MCF 10A (cell line): ENCODE data around the gene DYSF. TPM values are rescaled to one million over a fixed set of nuclear protein-coding genes. Genes with fewer than 3 reads are reported as not detected.
A peak's percentile ranks its signal among the peaks of the same experiment; 100 is the strongest.

ENCODE experiments used
- BruUV-seq: library from RNA; stranded (reverse); fragments of 400-500 nt; replicated peaks from 2 replicates; lab custom pipeline; 2021; lab: Mats Ljungman, UMichigan
- CTCF ChIA-PET: fragments of 300-600 bp; sonication (Branson Sonifier 250); formaldehyde crosslinking; extraction: SDS; loops from one replicate; lab custom pipeline; 2021; ENCODE audit warnings: antibody characterized with exemption, inconsistent platforms; lab: Yijun Ruan, JAX
- POLR2A ChIA-PET: fragments of 300-600, 350-650 bp; sonication (Branson Sonifier 250); formaldehyde crosslinking; extraction: SDS; loops from one replicate; lab custom pipeline; 2020; ENCODE audit warnings: antibody characterized with exemption, inconsistent platforms; lab: Yijun Ruan, JAX
- DNase-seq: peaks from one replicate; pipeline ENCODE4 v3.0.0-alpha.2; 2018; ENCODE audit not compliant: unreplicated experiment
- H3K27ac Mint-ChIP-seq: one replicate; pipeline ENCODE4 v1.8.0; 2022; ENCODE audit warnings: mild to moderate bottlenecking, low read depth, mixed read lengths; ENCODE audit not compliant: unreplicated experiment
- H3K27me3 Mint-ChIP-seq: one replicate; pipeline ENCODE4 v1.8.0; 2022; ENCODE audit warnings: mixed read lengths; ENCODE audit not compliant: insufficient read depth, unreplicated experiment
- H3K36me3 Mint-ChIP-seq: one replicate; pipeline ENCODE4 v1.8.0; 2022; ENCODE audit warnings: mild to moderate bottlenecking, moderate library complexity, mixed read lengths; ENCODE audit not compliant: insufficient read depth, unreplicated experiment
- H3K4me1 Mint-ChIP-seq: one replicate; pipeline ENCODE4 v1.8.0; 2022; ENCODE audit warnings: mixed read lengths; ENCODE audit not compliant: insufficient read depth, unreplicated experiment
- H3K4me3 Mint-ChIP-seq: one replicate; pipeline ENCODE4 v1.8.0; 2022; ENCODE audit warnings: mild to moderate bottlenecking, moderate library complexity, mixed read lengths; ENCODE audit not compliant: unreplicated experiment
- H3K9me3 Mint-ChIP-seq: one replicate; pipeline ENCODE4 v1.8.0; 2022; ENCODE audit warnings: mixed read lengths; ENCODE audit not compliant: unreplicated experiment
- intact Hi-C: fragments of 100-400 bp; cut with micrococcal nuclease; formaldehyde crosslinking; loops from 2 replicates; pipeline ENCODE4 v1.14.1; 2022
- total RNA-seq: library from RNA; stranded (reverse); gene quantifications from 2 replicates; pipeline ENCODE4 v1.2.3, GENCODE V29; 2022
- TF ChIP-seq, protein P1 (sequence below): fragments of 200-600 bp; IDR thresholded peaks from one replicate; pipeline ENCODE4 v1.8.0; 2022; ENCODE audit warnings: antibody characterized with exemption, mild to moderate bottlenecking; ENCODE audit not compliant: unreplicated experiment

Gene DYSF
- total RNA-seq, 1 experiment from 2014 or later, result 2.0 TPM

DNA sequence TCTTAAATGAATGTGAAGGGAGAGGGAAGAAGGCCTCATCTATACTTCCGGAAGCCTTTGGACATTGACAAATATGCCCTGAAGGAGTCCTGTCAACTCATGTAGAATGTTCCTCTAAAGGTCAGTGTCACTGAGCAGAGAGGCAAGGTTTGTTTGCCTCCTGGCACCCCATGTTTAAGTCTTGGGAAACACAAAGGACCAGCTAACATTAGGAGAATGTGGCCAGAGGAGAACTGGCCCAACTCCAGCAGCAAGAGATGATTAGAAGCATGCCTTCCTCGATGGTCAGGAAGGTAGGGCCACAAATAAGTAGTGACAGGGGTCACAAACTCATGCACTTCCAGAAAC, 5.7 kb downstream of the DYSF start:
- ChIA-PET CTCF (interaction anchor here (0.6 to 1.8 kb wide), 4 partner anchors 11 to 598 kb away, joined by 3 to 4 read pairs (median 3); no protein-coding TSS in a partner anchor), POLR2A (interaction anchor here (1.0 kb wide), 1 partner anchor 28 kb away, joined by 3 read pairs; no protein-coding TSS in a partner anchor)
- TF ChIP-seq, protein P1, sequence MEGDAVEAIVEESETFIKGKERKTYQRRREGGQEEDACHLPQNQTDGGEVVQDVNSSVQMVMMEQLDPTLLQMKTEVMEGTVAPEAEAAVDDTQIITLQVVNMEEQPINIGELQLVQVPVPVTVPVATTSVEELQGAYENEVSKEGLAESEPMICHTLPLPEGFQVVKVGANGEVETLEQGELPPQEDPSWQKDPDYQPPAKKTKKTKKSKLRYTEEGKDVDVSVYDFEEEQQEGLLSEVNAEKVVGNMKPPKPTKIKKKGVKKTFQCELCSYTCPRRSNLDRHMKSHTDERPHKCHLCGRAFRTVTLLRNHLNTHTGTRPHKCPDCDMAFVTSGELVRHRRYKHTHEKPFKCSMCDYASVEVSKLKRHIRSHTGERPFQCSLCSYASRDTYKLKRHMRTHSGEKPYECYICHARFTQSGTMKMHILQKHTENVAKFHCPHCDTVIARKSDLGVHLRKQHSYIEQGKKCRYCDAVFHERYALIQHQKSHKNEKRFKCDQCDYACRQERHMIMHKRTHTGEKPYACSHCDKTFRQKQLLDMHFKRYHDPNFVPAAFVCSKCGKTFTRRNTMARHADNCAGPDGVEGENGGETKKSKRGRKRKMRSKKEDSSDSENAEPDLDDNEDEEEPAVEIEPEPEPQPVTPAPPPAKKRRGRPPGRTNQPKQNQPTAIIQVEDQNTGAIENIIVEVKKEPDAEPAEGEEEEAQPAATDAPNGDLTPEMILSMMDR, result no peak
- Mint-ChIP-seq H3K27me3 (no peaks in the 10 kb centered on the region), H3K36me3 (peaks cover 6% of the 10 kb centered on the region), H3K4me3 (no peak overlapping the region), H3K9me3 (no peaks in the 10 kb centered on the region), H3K27ac (no peak overlapping the region), H3K4me1 (peaks cover 13% of the 10 kb centered on the region)
- intact Hi-C loops, result no loop called here
- no TSS peak for BruUV-seq
- no peak for DNase-seq

DNA sequence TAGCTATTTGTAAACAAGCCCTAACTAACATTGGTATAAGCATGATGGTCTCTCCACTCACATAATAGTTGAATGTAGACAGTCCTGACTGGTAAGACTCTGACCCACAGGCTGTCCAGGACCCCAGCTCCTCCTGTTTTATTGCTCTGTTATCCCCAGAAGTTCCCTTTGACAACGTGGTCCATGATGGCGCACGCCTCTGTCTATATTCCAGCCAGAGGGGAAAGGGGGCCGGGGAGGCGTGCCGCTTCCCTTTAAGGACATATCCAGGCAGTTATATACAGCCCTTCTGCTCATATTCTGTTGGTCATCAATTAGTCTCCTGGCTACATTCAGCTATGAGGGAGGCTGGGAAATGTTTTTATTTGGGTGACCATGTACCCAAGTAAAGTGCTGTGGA, 6.7 kb downstream of the DYSF start:
- TF ChIP-seq, protein P1, result no peak
- Mint-ChIP-seq H3K9me3 (no peaks in the 10 kb centered on the region), H3K4me3 (no peak overlapping the region), H3K36me3 (peaks cover 6% of the 10 kb centered on the region), H3K4me1 (peaks cover 13% of the 10 kb centered on the region), H3K27ac (no peak overlapping the region), H3K27me3 (no peaks in the 10 kb centered on the region)
- CTCF ChIA-PET, result interaction anchor here (0.7 to 2.7 kb wide), 5 partner anchors 12 to 599 kb away, joined by 3 to 21 read pairs (median 5); no protein-coding TSS in a partner anchor
- BruUV-seq, result no TSS peak
- POLR2A ChIA-PET, result no interaction called here
- intact Hi-C loops, result no loop called here
- DNase-seq, result no peak

DNA sequence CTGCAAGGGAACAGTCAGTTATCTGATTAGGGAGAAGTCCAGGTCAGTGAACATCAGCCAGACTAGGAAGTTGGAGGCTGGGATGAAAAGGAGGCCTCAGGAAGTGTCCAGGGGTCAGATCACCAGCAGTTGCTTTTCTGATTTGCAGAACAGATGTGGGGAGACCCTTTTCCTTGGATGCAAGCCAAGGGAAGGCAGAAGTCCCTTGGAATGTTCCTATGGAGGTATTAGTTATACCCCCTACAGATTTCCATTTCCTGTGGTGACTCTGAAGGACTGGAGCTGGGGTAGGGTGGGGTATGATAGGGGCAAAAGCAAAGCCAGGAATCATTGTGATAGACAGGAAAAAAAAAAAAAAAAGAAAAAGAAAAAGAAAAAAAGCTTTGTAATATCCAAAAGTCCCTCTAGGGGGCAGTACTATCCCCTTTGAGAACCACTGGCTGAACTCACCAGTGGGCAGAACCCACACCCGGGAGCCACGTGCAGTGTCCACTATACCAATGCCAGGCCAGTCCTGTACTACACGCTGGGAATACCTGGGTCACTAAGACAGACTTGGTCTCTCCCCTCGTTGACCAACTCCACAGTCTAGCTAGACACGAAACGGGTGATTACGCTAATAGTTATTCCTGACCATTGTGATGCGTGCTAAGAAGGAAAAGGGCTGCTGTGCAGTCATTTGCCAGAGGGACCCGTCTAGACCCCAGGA, 7.4 kb downstream of the DYSF start:
- Mint-ChIP-seq H3K9me3 (no peaks in the 10 kb centered on the region), H3K27ac (no peak overlapping the region), H3K36me3 (peaks cover 6% of the 10 kb centered on the region), H3K4me1 (peaks cover 13% of the 10 kb centered on the region), H3K4me3 (no peak overlapping the region), H3K27me3 (no peaks in the 10 kb centered on the region)
- BruUV-seq, result no TSS peak
- ChIA-PET POLR2A (interaction anchor here (0.6 to 1.3 kb wide), 3 partner anchors 8 to 38 kb away, joined by 3 read pairs; no protein-coding TSS in a partner anchor), CTCF (interaction anchor here (0.6 to 2.7 kb wide), 11 partner anchors 9 to 680 kb away, joined by 3 to 21 read pairs (median 5); no protein-coding TSS in a partner anchor)
- no peak for DNase-seq
- intact Hi-C loops, result loop anchor here (1.0 kb wide), 1 partner anchor 50 kb away; no protein-coding TSS in a partner anchor
- TF ChIP-seq, protein P1, result peak; percentile 59

DNA sequence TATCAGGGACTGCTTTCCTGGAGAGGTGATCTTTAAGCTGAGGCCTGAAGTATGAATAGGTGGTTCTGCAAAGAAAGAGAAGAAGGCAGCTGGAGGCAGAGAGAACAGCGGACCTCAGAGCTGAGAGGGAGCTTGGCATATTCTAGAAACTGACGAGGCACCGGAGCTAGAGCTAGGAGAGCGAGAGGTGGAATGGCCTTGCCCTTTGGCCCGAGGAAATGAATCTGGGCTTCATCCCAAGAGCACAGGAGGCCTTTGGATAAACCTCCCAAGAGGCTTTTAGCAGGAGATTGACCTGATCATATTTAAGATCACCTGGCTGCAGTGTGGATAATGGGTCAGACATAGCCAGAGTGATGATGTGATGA, 7.9 kb downstream of the DYSF start:
- TF ChIP-seq, protein P1, result no peak
- POLR2A ChIA-PET, result interaction anchor here (0.6 to 1.3 kb wide), 3 partner anchors 8 to 37 kb away, joined by 3 read pairs; no protein-coding TSS in a partner anchor
- H3K36me3 Mint-ChIP-seq, result peaks cover 3% of the 10 kb centered on the region
- no TSS peak for BruUV-seq
- intact Hi-C loops, result loop anchor here (1.0 kb wide), 1 partner anchor 49 kb away; no protein-coding TSS in a partner anchor
- no peaks in the 10 kb centered on the region for H3K27me3 Mint-ChIP-seq
- no peak overlapping the region for H3K27ac Mint-ChIP-seq
- CTCF ChIA-PET, result interaction anchor here (0.6 to 2.7 kb wide), 11 partner anchors 8 to 680 kb away, joined by 3 to 21 read pairs (median 5); no protein-coding TSS in a partner anchor
- DNase-seq, result no peak
- H3K9me3 Mint-ChIP-seq, result no peaks in the 10 kb centered on the region
- no peak overlapping the region for H3K4me3 Mint-ChIP-seq
- H3K4me1 Mint-ChIP-seq, result peaks cover 13% of the 10 kb centered on the region
